Testis (tissue), 3 donors: ENCODE data around the gene NAXD. TPM values are rescaled to one million over a fixed set of nuclear protein-coding genes. Genes with fewer than 3 reads are reported as not detected.

Source experiments
- DNase-seq: peaks from one replicate; pipeline ENCODE4 v3.0.0-alpha.2; 2019
- H3K27ac ChIP-seq, 2 donors: fragments of 200-600 bp; sonication (generic); one replicate each; pipeline ENCODE4 v1.5.1; 2019
- H3K27me3 ChIP-seq: fragments of 200-600 bp; sonication (generic); one replicate; pipeline ENCODE4 v1.5.1; 2019
- H3K36me3 ChIP-seq: fragments of 200-600 bp; sonication (generic); one replicate; pipeline ENCODE4 v1.5.1; 2017; ENCODE audit warnings: low read depth; ENCODE audit errors: missing control alignments
- H3K4me1 ChIP-seq: fragments of 200-600 bp; sonication (generic); one replicate; pipeline ENCODE4 v1.5.1; 2019
- H3K4me3 ChIP-seq, 2 donors: fragments of 200-600 bp; sonication (generic); one replicate each; pipeline ENCODE4 v1.5.1; 2017 to 2019
- H3K9me3 ChIP-seq: fragments of 200-600 bp; sonication (generic); one replicate; pipeline ENCODE4 v1.5.1; 2017
- CTCF ChIP-seq, 3 experiments: fragments of 450-650 bp in 2 of 3; fragments of 200-600 bp in 1 of 3; sonication (generic) in 1 of 3; IDR thresholded peaks; one replicate each; pipeline ENCODE4 v1.5.1; 2016 to 2019; ENCODE audit warnings: antibody characterized with exemption in 3 of 3, mild to moderate bottlenecking in 2 of 3, moderate library complexity in 1 of 3
- POLR2A ChIP-seq: fragments of 450-650 bp; IDR thresholded peaks from one replicate; pipeline ENCODE4 v1.6.1; 2017; ENCODE audit warnings: antibody characterized with exemption, mild to moderate bottlenecking, moderate library complexity
- WGBS, 2 donors: methylation state at CpG; one replicate each; pipeline ENCODE4 v1.1.5; 2018; 5-methylcytosine and 5-hydroxymethylcytosine counted together
- intact Hi-C: fragments of 100-400 bp; cut with DNase I; formaldehyde crosslinking; loops from one replicate; pipeline ENCODE4 v1.15.1; 2023; ENCODE audit warnings: low total_unique reads
- polyA plus RNA-seq: library from polyadenylated mRNA; stranded (reverse); fragments of 350-450 nt; fragmentation: Illumina TruSeq; extraction: RNeasy Lipid Tissue Mini Kit (QIAGEN cat#74804); gene quantifications from one replicate; pipeline ENCODE4 v1.2.3, GENCODE V29; 2014; ENCODE audit warnings: low read depth, low replicate concordance; ENCODE audit not compliant: insufficient read depth
- total RNA-seq, 2 donors: library from RNA; depleted of rRNA; stranded (reverse); fragments of >200 nt; gene quantifications; one replicate each; pipeline ENCODE4 v1.2.3, GENCODE V29; 2016

Gene NAXD
- total and polyA plus RNA-seq, 3 donors from 2014 or later, result 63.2 to 75.3 (median 66.4) TPM

DNA sequence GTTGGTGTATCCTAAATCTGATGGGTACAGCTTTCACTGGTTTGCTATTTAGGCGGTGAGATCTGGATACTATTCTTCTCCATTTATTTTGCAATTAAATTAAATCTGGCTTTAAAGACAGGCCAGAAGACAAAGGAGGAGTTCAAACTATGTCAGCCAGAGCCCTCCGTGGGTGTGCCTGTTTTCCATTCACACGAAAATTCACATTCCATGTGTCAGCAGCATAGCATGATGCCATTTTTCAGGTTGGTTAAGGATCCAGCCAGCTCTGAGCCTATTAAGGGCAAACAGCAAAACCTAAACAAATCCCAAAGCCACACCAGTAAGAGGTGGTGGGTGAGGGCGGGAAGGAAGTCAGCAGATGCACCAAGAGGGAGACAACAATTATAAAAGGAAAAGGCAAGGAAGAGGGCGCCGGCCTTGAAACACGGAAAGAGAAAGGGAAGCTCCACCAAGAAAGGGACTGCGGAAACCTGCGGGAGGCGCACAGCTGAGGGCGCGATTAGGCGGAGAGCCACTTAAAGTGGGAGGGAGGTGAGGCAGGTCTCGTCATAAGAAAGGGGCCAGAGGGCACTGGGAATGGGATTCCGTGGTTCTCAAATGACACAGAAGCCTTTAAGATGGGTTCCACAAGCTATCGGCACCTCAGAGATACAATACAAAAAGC is 47.6 kb downstream of the NAXD start:
- WGBS, 2 donors, result 96 to 98% methylated on average over 16 of the region's 16 CpGs
- Histone ChIP-seq H3K36me3 (no peaks in the 10 kb centered on the region), H3K4me3 (no peak overlapping the region), H3K9me3 (no peaks in the 10 kb centered on the region), H3K4me1 (no peaks in the 10 kb centered on the region), H3K27me3 (no peaks in the 10 kb centered on the region), H3K27ac (no peak overlapping the region)
- DNase-seq, result no peak
- TF ChIP-seq POLR2A (no peak), CTCF (IDR thresholded peaks at IDR 0.05) (no peak)
- intact Hi-C loops, result no loop called here

GRCh38 chr13:110663491-110663890 is 48.1 kb downstream of the NAXD start:
- DNase-seq, result no peak

GRCh38 chr13:110664041-110664440 is 48.7 kb downstream of the NAXD start:
- TF ChIP-seq CTCF (IDR thresholded peaks at IDR 0.05) (no peak), POLR2A (no peak)
- Histone ChIP-seq H3K9me3 (no peaks in the 10 kb centered on the region), H3K4me1 (no peaks in the 10 kb centered on the region), H3K4me3 (no peak overlapping the region), H3K27me3 (no peaks in the 10 kb centered on the region), H3K36me3 (no peaks in the 10 kb centered on the region), H3K27ac (no peak overlapping the region)
- 94 to 97% methylated on average over 7 of the region's 7 CpGs for WGBS, 2 donors
- no peak for DNase-seq
- intact Hi-C loops, result no loop called here

More at GRCh38 chr13:110663491-110663890, 48.1 kb downstream of the NAXD start:
- no peaks in the 10 kb centered on the region for H3K9me3 ChIP-seq
- WGBS, 2 donors, result 82 to 93% methylated on average over 7 of the region's 7 CpGs
- no peaks in the 10 kb centered on the region for H3K36me3 ChIP-seq
- no peaks in the 10 kb centered on the region for H3K27me3 ChIP-seq
- no peaks in the 10 kb centered on the region for H3K4me1 ChIP-seq
- H3K27ac ChIP-seq, result no peak overlapping the region
- intact Hi-C loops, result no loop called here
- no peak for TF ChIP-seq POLR2A
- no peak for TF ChIP-seq CTCF (IDR thresholded peaks at IDR 0.05)
- no peak overlapping the region for H3K4me3 ChIP-seq

DNA sequence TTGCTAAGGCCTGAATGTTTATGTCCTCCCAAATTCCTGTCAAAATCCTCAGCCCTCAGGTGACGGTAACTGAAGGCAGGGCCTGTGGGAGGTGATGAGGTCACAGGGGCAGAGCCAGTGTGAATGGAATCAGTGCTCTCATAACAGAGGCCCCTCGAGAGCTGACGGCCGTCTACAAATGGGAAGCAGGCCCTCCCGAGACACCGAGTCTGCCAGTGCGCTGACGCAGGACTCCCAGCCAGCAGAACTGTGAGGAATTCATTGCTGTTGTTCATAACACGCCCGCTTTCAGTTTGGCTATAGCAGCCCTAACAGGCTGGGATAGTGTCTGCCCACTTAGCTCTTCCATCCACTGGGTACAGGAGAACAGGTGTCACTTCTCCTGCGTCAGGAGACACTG is 49.3 kb downstream of the NAXD start:
- Histone ChIP-seq H3K9me3 (no peaks in the 10 kb centered on the region), H3K27me3 (no peaks in the 10 kb centered on the region), H3K4me1 (no peaks in the 10 kb centered on the region), H3K4me3 (no peak overlapping the region), H3K27ac (no peak overlapping the region), H3K36me3 (no peaks in the 10 kb centered on the region)
- TF ChIP-seq CTCF (IDR thresholded peaks at IDR 0.05) (no peak), POLR2A (no peak)
- DNase-seq, result no peak
- intact Hi-C loops, result no loop called here
- 90 to 92% methylated on average over 9 to 11 of the region's 11 CpGs for WGBS, 2 donors
